GM21723 (cell line): Measurements from ENCODE around the gene ZMIZ1.

Experiments used
- ATAC-seq: cut with Tn5 transposase; IDR thresholded peaks from one replicate; pipeline ENCODE4 v1.9.1; 2021; ENCODE audit warnings: mild to moderate bottlenecking, moderate library complexity; ENCODE audit not compliant: unreplicated experiment

ZMIZ1 gene

GRCh38 chr10:79166312-79166721 lies 97.6 kb downstream of the ZMIZ1 start:
- ATAC-seq: no peak

DNA sequence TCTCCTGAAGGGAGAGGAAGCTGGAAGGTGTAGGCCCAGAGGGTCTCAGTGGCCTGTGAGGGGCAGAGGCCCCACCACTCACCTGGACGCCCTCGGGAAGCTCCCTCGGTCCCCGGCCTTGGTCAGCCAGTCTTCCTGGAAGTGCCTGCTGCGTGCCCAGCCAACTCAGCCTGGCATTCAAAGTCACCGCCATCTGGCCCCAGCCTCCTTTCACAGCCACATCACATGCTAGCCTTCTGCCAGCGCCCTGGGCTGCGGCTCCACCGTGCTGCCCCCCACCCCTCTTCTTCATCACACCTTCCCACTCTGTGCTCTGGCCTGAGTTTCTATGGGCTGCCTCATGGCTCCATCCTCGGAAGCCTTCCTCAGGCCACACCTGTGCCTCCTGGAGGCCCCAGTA lies 98.0 kb downstream of the ZMIZ1 start:
- no peak for ATAC-seq

GRCh38 chr10:79167537-79167936 lies 98.8 kb downstream of the ZMIZ1 start:
- no peak for ATAC-seq

- ATAC-seq: no peak
Measured at GRCh38 chr10:79168210-79168609, 99.4 kb downstream of the ZMIZ1 start.

DNA sequence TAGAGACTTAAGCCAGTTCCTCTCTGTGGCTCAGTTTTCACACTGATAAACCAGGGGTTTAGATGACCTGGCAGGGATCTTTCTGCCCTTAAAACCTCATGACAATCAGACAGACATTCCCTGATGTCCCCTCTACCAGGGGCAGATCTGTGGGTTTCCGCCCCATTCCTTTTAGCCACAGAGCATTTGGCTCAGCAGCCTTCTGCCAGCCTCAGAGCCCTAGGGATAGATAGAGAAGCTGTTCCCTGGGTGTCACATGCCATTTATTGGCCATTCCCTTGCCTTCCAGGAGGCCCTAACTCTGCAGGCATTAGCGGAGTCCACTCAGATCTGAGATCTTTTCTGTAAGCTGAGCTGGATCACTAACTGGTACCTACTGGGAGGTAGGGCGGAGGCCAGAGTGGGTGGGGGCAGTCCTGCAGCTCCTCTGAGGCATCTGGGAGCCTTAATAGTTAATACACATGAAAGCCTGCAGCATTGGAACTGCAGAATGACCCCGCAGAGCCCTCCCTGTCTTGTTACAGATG lies 101.5 kb downstream of the ZMIZ1 start:
- no peak for ATAC-seq

DNA sequence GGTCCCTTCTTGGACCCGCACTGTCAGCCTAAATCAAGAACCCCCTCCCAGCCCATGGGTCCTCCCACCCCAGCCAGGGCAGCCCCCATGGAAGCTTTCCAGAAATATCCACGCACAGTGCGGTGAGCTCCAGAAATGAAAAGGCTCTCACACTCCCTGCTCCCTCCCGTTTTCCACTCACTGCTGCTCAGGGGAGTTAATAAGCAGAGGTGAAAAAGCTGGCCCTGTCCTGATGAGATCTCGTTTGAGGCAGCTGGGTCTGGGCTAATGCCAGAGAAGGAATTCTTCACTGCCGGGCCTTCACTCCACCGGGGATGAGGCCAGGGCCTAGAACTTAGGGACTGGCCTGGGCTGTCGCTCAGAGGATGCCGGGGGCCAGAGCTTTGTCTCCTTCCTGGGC lies 102.2 kb downstream of the ZMIZ1 start:
- no peak for ATAC-seq

GRCh38 chr10:79171504-79171903 lies 102.7 kb downstream of the ZMIZ1 start:
- ATAC-seq: no peak

DNA sequence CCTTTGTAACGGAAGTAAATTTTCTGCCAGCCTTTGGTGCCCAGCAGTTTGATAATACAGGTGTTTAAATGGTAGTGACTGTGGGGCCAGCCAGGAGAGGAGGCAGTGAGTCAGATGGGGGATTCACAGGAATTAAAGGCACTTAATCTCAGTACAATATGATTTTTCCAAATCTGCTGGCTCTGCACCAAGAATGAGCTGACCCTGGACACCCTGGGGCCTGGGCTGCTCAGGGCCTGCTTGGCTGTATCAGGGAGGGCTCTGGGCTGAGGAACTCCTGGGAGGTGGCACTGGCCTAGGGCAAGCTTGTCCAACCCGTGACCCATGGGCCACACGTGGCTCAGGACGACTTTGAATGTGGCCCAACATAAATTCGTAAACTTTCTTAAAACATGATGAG lies 104.1 kb downstream of the ZMIZ1 start:
- ATAC-seq: no peak

DNA sequence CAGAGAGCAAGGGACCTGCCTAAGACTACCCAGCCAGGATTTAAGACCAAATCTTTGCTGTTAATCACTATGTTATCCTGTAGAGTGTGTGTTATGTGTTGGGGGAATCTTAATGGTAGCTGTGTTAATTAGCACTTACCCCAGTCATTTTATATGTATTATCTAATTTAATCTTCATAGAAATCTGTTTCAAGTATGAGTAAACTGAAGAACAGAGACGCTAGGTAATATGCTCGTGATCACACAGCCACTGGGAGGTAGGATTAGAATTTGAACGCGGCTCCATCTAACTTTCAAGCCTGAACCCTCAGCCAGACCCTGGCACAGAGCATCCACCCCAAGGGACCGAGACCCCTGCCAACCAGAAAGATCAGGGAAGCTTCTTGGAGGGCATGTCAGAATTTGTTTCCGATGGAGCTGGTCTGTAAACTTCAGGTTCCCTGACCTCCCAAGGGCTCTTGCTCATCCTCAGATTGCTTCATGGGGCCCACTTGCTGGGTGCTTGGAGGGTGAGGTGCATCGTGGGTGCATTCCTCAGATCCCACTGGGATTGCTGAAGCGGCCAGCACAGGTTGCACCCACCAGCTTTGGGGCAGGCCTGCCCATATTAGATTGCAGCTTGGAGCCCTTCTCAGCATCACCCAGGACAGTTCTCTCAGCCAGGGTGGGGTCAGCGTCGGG lies 105.0 kb downstream of the ZMIZ1 start:
- ATAC-seq: no peak

DNA sequence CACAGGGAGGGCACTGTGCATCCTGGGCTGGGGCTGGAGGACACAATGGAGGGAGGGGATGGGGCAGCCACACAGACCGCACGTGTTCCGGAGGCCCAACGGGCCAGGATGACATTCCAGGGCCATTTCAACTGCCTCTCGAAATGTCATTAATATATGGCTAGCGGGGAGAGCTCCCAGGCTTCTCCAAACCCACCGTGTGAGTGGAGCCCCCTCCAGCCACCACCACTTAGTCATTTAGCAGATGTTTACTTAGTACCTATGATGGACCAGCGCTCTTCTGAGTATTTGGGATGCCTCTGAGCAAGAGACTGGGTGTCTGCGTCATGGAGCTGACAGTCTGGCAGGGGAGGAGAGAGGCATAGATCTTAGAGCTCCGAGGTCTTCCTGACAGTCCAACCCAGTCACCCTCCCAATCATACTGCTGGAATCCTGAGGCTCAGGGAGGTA lies 107.3 kb downstream of the ZMIZ1 start:
- no peak for ATAC-seq

DNA sequence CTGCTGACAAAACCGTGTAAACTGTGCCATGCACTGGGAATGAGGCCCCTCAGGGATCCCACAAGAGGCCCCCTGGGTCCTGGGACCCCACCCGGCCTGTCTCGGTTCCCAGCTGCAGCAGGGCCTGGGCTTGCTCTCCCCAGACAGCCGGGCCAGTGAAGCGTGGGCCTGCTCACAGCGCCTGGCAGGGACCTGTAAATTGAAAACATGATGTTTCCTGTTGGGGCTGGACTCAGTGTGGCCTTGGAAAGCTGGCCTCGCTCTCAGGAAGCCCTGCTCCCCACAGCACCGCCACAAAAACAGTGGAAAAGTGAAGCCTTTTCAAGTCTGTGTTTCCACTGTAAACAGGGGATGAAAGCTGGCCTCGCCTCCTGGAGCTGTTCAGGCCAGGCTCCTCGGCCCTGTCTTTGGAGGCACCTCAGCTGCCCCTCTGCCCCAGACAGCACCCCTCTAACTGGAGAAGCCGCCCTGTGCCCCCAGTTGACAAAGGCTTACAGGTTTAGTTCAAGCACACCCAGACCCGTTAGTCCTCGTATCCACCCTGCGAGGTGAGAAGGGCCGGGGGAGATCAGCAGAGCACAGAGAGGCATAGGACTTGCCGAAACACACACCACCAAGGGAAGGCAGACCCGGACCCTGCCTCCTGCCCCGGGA lies 108.3 kb downstream of the ZMIZ1 start:
- ATAC-seq: no peak

DNA sequence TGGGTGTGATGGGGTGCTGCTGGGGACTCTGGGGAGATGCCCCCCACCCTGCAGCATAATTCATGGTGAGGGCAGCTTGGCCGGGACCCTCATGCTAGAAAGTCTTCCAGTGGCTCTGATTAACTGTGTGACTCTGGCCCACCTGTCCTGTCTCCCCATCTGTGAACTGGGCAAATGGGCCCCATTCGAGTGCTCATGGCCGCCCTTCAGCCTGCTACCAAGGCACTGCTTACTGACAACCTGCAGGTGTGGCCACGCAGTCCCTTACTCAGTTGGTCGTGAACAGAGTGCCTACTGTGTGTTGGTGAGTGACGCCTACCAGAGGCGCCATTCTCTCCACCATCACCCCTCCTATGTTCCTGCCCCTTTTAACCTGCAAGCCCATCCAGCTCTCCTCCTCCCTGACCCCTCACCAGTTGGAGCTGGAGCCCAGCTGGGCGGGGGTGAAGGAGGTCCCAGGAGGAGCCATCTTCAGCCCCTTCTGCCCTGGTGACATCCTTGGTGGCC lies 109.4 kb downstream of the ZMIZ1 start:
- ATAC-seq: no peak

GRCh38 chr10:79178614-79179163 lies 109.9 kb downstream of the ZMIZ1 start:
- no peak for ATAC-seq

DNA sequence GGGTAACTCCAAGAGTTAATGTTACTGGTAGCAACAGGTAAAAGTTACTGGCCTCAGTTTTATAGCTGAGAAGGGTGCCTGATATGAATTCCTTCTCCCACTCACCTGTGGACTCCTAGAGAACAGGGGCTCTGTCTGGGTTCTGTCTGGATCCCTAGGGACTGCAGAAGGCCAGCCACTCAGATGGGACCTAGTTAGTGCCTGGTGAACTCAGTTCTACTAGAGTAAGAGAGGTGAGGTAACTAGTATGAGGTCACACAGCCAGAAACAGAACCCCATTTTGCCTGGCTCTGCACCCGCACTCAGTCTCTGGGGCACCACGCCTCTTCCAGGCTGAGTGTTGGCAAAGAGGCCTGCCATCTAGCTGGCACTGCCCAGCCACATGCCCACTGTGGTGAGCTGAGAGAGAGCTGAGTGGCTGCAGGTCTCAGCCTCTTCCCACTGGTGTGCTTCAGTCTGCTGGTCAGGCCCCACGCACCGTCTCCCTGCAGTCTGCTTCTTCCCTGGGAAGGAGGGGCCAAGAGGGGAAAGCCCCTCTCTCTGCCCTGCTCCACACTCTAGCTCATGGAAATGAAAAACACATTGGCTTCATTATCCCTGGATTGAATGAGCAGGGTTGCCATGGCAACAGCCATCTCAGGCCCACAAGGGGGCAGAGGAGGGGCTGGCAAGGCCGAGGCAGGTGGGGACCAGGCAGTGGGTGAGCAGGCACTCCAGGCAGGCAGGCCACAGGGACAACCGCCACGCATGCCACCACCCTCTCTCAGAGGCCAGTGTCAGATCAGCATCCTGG lies 110.6 kb downstream of the ZMIZ1 start:
- no peak for ATAC-seq

- no peak for ATAC-seq
Measured at GRCh38 chr10:79179957-79180309, 111.2 kb downstream of the ZMIZ1 start.

DNA sequence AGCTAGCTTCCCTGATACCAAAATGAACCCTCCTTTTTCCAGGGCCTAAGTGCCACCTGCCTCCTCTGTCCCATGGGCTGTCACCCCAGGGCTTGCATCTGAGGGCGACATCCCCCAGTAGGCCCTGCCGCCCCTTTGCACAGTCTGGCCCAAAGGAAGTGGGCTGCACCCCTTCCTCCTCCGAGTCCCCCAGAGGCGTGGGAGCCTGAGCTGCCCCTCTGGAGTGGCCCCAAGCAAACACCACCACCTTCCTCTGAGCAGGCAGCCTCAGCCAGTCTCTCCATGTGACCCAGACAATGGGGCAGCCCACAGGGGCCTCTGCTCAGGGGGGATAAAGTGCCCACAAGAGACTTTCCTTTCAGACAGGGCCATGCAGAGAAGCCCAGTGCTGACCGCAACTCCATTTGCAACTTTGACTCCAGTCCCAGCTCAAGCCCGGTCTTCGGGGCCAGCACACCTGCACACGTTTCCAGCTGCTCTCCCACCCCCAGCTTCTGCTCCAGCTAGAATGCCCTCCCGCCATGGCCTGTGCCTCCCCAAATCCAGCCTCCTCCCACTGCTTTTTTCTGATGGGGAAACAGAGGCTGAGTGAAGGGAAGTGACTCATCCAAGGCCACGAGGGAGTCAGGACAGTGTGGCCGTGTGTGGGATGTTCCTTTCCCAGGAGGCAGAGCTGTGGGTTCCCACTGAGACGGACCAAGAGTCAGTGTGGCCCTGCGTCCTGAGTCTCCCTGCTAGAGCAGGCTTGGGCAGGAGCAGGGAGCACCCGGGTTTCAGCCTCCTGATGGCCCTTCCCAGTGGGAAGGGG lies 111.9 kb downstream of the ZMIZ1 start:
- no peak for ATAC-seq

GRCh38 chr10:79181227-79181626 lies 112.5 kb downstream of the ZMIZ1 start:
- ATAC-seq: no peak

- no peak for ATAC-seq
Measured at GRCh38 chr10:79181698-79182521, 113.1 kb downstream of the ZMIZ1 start.

DNA sequence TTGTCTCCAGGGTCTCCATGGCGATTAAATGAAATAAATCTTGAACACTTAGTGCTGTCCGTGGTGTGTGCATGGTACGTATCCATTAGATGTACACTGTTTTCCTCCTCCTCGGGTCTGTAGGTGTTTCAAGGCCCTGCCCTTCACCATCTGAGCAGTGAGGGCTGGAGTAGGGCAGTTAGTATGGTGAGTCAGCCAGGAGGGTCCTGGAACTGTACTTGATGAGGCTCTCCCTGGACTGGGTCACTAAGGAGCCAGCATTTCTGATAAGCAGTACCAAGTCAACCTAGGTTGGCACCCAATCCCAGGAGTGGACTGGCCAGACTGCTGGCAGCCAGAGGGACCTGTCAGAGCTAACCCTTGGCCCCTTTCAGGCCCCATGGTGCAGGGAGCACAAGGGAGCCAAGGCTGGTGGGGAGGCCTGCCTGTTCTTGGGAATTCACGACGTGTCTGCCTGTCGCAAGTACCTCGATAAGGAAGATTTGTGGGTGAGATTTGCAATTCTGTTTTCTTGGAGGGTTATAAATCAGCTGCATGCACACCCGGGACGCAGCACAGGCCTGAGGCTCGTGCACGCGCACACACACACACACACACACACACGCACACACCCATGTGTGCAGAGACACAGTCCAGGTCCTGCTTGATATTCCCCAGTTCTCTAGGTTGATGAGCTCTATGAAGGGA lies 114.2 kb downstream of the ZMIZ1 start:
- no peak for ATAC-seq
